Measurements from ENCODE around the gene UCN3.
A peak's percentile ranks its signal among the peaks of the same experiment; 100 is the strongest.
"Not testable (repeated sequence)": the region's sequence is repeated elsewhere in the genome, so short reads cannot be mapped to it uniquely, and the experiment has no call there.

UCN3 gene

GRCh38 chr10:5404208-5405041 lies 39.7 kb downstream of the UCN3 start, which contains the start of gene TUBAL3:
Gene TUBAL3, minus strand, starts transcription at chr10:5404828. Its CDS starts 36 bp downstream, at chr10:5404792.
- no peak for DNase-seq (ENCODE audit: low read depth in 1 of 2, low spot score in 1 of 2)

- DNase-seq (ENCODE audit: low read depth in 1 of 2, low spot score in 1 of 2): no peak
Observed at GRCh38 chr10:5406918-5407317, 42.2 kb downstream of the UCN3 start.

GRCh38 chr10:5410787-5411186 lies 46.0 kb downstream of the UCN3 start:
- DNase-seq (ENCODE audit: low read depth in 1 of 2, low spot score in 1 of 2): not testable (repeated sequence)

GRCh38 chr10:5411941-5412276 lies 47.1 kb downstream of the UCN3 start:
- no peak for DNase-seq (ENCODE audit: low read depth in 1 of 2, low spot score in 1 of 2)

GRCh38 chr10:5412277-5412941 lies 47.6 kb downstream of the UCN3 start, which contains the start of gene NET1:
Gene NET1, plus strand, starts transcription at chr10:5412557. Its CDS starts 136 bp downstream, at chr10:5412693.
- peak; percentile 19 to 60 for DNase-seq (ENCODE audit: low read depth in 1 of 2, low spot score in 1 of 2)

GRCh38 chr10:5413012-5413938 lies 48.5 kb downstream of the UCN3 start:
- no peak for DNase-seq (ENCODE audit: low read depth in 1 of 2, low spot score in 1 of 2)

GRCh38 chr10:5416981-5417380 lies 52.2 kb downstream of the UCN3 start:
- no peak for DNase-seq (ENCODE audit: low read depth in 1 of 2, low spot score in 1 of 2)

- no peak for DNase-seq (ENCODE audit: low read depth in 1 of 2, low spot score in 1 of 2)
Observed at GRCh38 chr10:5418584-5418983, 53.8 kb downstream of the UCN3 start.

GRCh38 chr10:5419466-5420094 lies 54.8 kb downstream of the UCN3 start:
- DNase-seq (ENCODE audit: low read depth in 1 of 2, low spot score in 1 of 2): no peak

GRCh38 chr10:5423771-5424170 lies 59.0 kb downstream of the UCN3 start:
- no peak for DNase-seq (ENCODE audit: low read depth in 1 of 2, low spot score in 1 of 2)

Data from stimulated activated CD4-positive, alpha-beta T cell treated with anti-CD3 and anti-CD28 coated beads, Interleukin-15, amount 100 ng/mL, for 1 hour (primary cell).